ENCODE measurements around the gene MORN1. TPM values are rescaled to one million over a fixed set of nuclear protein-coding genes. Genes with fewer than 3 reads are reported as not detected.

Gene MORN1
- polyA plus RNA-seq, 1 donor (not counting 4 experiments of a cell fraction or from before 2014, with no cell fraction given) = 2.1 TPM

- no peak overlapping the region for H3K4me3 ChIP-seq (ENCODE audit: control insufficient read depth in 2 of 3, extremely low read depth in 1 of 3, insufficient read depth in 2 of 3, low read depth in 1 of 3, low read length in 3 of 3)
- H3K9me1 ChIP-seq (ENCODE audit: control insufficient read depth, extremely low read depth, insufficient read depth, low read length) = no peaks in the 10 kb centered on the region
- no peak overlapping the region for H3K9ac ChIP-seq (ENCODE audit: control insufficient read depth, extremely low read depth, insufficient read depth, low read length)
- no peak overlapping the region for H3K27ac ChIP-seq (ENCODE audit: control insufficient read depth, insufficient read depth, low read length)
- H3K9me3 ChIP-seq (ENCODE audit: control insufficient read depth, low read depth, low read length) = no peaks in the 10 kb centered on the region
- no peaks in the 10 kb centered on the region for H3K27me3 ChIP-seq (ENCODE audit: control insufficient read depth, extremely low read depth, insufficient read depth, low read length)
- FAIRE-seq (no peak), DNase-seq (ENCODE audit: low read depth, low spot score) (no peak)
- H3K4me2 ChIP-seq (ENCODE audit: control insufficient read depth, extremely low read depth, insufficient read depth, low read depth, low read length) = no peak overlapping the region
- H3K79me2 ChIP-seq (ENCODE audit: control insufficient read depth, insufficient read depth, low read length) = peaks cover 78% of the 10 kb centered on the region
- dilution Hi-C loops (cut with MboI; ENCODE audit: extremely low pct_ligation_motif_present, low sequenced_read_pairs) = no loop called here
- H4K20me1 ChIP-seq (ENCODE audit: control insufficient read depth, extremely low read depth, insufficient read depth, low read length) = peaks cover 3% of the 10 kb centered on the region
- no peak for TF ChIP-seq CTCF (optimal IDR thresholded peaks at IDR 0.05 in 1 of 3, IDR thresholded peaks at IDR 0.05 in 1 of 3, conservative IDR thresholded peaks at IDR 0.05 in 1 of 3; ENCODE audit: extremely low read depth in 1 of 3, insufficient read depth in 2 of 3, low read length in 3 of 3)
- no peak for TF ChIP-seq EZH2 (IDR thresholded peaks at IDR 0.05; ENCODE audit: low read length)
- H3K4me1 ChIP-seq (ENCODE audit: control insufficient read depth, extremely low read depth, insufficient read depth, low read length) = peaks cover 11% of the 10 kb centered on the region
- no peak overlapping the region for H2AFZ ChIP-seq (ENCODE audit: control insufficient read depth, low read length)
- peaks cover 37 to 82% of the 10 kb centered on the region in 2 experiments for H3K36me3 ChIP-seq (ENCODE audit: control insufficient read depth in 2 of 2, extremely low read depth in 1 of 2, insufficient read depth in 2 of 2, low read length in 2 of 2)
These were observed 5.8 kb upstream of the MORN1 start for GRCh38 chr1:2397007-2397679.

- H4K20me1 ChIP-seq (ENCODE audit: control insufficient read depth, extremely low read depth, insufficient read depth, low read length) = peaks cover 3% of the 10 kb centered on the region
- H3K9me1 ChIP-seq (ENCODE audit: control insufficient read depth, extremely low read depth, insufficient read depth, low read length) = no peaks in the 10 kb centered on the region
- peaks cover 32 to 75% of the 10 kb centered on the region in 2 experiments for H3K36me3 ChIP-seq (ENCODE audit: control insufficient read depth in 2 of 2, extremely low read depth in 1 of 2, insufficient read depth in 2 of 2, low read length in 2 of 2)
- DNase-seq (ENCODE audit: low read depth, low spot score) = no peak
- H3K79me2 ChIP-seq (ENCODE audit: control insufficient read depth, insufficient read depth, low read length) = peaks cover 75% of the 10 kb centered on the region
- H3K9me3 ChIP-seq (ENCODE audit: control insufficient read depth, low read depth, low read length) = no peaks in the 10 kb centered on the region
- H3K4me2 ChIP-seq (ENCODE audit: control insufficient read depth, extremely low read depth, insufficient read depth, low read depth, low read length) = no peak overlapping the region
- FAIRE-seq = no peak
- H2AFZ ChIP-seq (ENCODE audit: control insufficient read depth, low read length) = no peak overlapping the region
- TF ChIP-seq CTCF (optimal IDR thresholded peaks at IDR 0.05 in 1 of 3, IDR thresholded peaks at IDR 0.05 in 1 of 3, conservative IDR thresholded peaks at IDR 0.05 in 1 of 3; ENCODE audit: extremely low read depth in 1 of 3, insufficient read depth in 2 of 3, low read length in 3 of 3) = no peak
- no peak for TF ChIP-seq EZH2 (IDR thresholded peaks at IDR 0.05; ENCODE audit: low read length)
- peaks cover 11% of the 10 kb centered on the region for H3K4me1 ChIP-seq (ENCODE audit: control insufficient read depth, extremely low read depth, insufficient read depth, low read length)
- H3K27me3 ChIP-seq (ENCODE audit: control insufficient read depth, extremely low read depth, insufficient read depth, low read length) = no peaks in the 10 kb centered on the region
- H3K9ac ChIP-seq (ENCODE audit: control insufficient read depth, extremely low read depth, insufficient read depth, low read length) = no peak overlapping the region
- H3K27ac ChIP-seq (ENCODE audit: control insufficient read depth, insufficient read depth, low read length) = no peak overlapping the region
- no peak overlapping the region for H3K4me3 ChIP-seq (ENCODE audit: control insufficient read depth in 2 of 3, extremely low read depth in 1 of 3, insufficient read depth in 2 of 3, low read depth in 1 of 3, low read length in 3 of 3)
- dilution Hi-C loops (cut with MboI; ENCODE audit: extremely low pct_ligation_motif_present, low sequenced_read_pairs) = no loop called here
These were observed 5.1 kb upstream of the MORN1 start for GRCh38 chr1:2396476-2396875.
